ENCODE data around the gene CREG1.
"Not testable (repeated sequence)": the region's sequence is repeated elsewhere in the genome, so short reads cannot be mapped to it uniquely, and the experiment has no call there.

CREG1 gene

DNA sequence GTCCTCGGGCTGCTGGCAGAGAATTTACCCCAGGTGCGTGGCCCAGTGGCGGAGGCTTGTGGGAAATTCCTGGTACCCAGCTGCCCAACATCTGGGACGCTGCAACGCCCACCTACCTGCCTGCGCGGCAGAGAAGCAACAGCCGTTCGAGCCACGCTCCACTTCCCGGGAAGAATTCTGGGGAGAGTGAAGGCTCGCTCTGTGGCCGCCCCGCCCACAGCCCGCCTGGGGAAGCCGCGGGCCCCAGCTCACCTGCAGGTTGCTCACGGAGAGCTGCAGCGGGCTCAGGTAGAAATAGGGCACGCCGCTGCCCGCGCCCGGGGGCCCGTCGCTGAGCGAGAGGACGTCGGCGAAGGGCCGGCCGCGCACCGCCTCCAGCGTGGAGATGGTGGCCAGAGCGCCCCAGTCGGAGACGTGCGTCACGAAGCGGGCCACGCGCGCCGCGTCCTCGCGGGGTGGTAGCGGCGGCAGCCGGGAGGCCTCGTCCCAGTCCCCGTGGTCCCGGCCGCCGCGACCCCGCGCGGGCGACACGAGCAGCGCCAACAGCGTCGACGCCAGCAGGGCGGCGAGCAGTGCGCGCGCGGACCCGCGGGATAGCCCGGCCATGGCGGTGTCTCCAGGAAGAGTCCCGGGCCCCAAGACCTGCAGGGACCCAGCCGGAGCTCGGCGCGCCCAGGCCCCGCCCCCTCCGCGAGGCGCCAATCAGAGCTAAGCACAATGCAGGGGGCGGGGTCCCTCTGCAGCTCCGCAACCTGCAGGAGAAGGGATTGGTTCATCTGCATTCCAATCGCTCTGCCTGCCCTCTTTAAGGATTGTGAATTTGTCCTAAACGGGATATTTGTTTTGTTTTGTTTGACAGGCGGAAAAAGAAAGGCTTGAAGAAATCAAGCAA is at the start of gene CREG1:
TSS of gene CREG1 (minus strand) at position 627 of the 892 bp plus-strand sequence.
- DNase-seq (ENCODE audit: low read depth), result peak; percentile 93

DNA sequence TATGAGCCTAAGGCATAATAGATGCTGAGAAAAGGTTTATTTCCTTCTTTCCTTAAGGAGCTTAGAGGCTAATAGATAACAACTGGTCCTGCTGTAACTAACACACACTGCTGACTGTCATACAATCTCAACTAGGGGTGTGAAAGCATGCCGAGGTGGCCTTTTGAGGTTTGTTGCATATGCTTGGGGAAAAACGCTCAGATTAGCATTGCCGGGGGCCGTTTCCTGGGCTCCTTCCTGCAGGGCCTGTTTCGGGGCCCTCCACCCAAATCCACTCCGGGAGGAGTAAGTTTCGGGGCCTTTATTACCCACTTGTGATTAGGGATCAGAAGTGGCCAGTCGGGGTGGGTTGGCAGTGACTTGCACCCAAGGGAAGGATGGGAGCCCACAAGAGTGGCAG is 49.3 kb upstream of the CREG1 start:
- no peak for DNase-seq (ENCODE audit: low read depth)

DNA sequence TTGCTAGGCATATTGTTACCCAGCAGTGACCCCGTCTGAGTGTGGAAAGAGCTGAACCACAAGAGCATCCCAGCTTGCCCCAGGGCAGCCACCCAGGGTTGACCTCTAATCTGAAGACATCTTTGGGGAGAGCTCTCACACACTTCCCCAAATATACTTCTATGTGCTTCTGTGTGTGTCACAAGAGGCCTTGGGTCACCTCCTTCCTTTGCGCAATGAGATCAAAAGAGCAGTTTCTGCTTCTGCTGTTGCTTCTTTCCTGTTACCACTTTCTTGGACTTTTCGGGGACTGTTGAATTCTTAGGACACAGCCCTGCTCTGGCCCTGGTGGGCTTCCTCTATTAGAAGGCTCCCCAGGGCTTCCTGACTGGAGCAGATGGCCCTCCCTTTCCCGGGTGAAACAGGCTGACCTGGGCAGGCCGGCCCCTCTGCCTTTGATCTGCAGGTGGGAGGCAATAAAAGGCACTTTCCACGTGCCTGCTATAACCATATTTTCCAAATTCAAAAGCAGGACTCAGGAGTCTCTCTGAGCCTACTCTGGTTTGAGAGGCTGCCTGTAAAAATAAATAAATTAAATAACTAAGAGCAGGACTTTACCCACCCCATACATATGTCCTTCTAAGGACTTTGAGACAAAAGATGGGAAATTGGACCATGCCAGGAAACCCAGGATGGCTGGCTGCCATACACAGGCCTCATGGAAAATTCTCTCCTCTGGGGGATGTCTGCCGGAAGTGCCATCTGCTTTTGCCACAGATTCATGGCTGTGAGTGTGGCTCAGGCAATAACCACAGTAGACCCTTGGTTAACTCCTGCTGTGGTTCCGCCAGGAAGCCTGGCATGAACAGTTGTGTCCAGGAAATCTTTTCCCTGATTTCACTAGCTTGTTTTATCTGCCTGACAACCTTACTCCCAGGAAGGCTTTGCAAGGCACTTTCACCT is 48.2 kb upstream of the CREG1 start:
- no peak for DNase-seq (ENCODE audit: low read depth)

DNA sequence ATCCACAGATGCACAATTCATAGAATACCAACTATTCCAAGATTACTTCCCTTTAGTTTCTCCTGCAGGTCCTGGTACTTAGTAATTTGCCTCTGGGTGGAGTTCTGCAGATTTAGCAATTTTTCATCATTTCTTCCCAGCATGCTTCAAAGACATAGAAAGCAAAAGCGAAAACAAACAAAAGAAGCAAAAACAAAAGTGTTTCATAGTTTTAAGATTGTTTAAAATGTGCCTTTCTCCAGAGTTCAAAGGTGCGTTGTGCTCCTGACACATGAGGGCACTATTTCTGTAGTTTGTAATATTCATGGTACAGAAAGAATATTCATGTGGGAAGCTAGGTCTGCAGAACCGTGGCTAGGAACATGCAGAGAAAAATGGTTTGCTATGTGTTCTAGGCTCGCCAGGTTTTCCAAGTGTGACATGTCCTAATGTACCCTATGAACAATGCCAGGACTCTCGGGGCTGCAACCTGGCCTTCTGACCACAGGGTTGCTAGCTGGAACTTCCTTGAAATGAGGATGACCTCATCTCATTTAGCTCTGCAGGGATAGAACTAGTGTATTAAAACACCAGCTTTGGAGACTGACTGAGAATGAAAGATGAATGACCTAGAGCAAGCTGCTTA is 46.5 kb upstream of the CREG1 start:
- peak; percentile 46 for DNase-seq (ENCODE audit: low read depth)

DNA sequence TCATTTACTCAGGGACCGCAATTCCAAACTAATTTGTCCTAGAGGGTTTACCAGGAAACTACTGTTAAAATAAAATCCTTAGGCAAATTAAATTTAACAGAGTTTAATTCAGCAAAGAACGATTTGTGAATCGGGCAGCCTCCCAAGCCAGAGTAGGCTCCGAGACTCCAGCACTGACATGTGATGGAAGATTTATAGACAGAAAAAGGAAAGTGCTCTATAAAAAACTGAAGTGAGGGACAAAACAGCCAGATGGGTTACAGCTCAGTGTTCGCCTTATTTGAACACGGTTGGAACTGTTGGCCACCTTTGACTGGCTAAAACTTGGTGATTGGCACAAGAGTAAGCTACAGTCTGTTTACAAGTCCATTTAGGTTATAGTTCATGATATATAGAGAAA is 41.3 kb upstream of the CREG1 start:
- no peak for DNase-seq (ENCODE audit: low read depth)

DNA sequence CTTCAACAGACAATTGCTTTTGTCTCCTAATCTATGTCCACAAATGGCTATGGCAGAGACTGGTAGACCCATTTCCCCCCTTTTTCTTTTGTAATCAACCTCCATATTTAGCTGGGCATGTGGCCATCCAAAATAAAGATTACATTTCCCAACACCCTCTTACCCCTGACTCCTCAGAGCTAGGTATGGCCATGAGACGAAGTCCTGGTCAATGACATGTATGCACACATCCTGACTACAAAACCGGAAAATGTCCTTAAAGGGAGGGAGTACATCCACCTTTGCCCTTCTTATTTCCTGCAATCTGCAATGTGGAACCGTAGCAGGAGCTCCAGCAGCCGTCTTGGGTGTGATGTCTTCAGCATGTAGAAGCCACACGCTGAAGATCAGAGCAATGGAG is 40.3 kb upstream of the CREG1 start:
- no peak for DNase-seq (ENCODE audit: low read depth)

DNA sequence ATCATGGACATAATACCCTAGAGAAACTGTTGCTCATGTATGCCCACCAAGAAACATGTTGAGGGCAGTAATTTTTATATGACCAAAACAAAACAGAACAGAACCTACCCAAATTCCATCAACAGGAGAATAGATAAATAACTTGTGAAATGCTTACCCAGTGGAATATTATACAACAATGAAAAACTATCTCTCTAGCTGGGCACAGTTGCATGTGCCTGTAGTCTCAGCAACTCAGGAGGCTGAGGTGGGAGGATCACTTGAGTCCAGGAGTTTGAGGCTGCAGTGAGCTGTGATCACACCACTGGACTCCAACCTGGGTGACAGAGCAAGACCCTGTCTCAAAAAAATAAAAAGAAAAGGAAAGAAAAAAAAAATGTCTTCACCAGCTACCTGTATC is 38.9 kb upstream of the CREG1 start:
- no peak for DNase-seq (ENCODE audit: low read depth)

DNA sequence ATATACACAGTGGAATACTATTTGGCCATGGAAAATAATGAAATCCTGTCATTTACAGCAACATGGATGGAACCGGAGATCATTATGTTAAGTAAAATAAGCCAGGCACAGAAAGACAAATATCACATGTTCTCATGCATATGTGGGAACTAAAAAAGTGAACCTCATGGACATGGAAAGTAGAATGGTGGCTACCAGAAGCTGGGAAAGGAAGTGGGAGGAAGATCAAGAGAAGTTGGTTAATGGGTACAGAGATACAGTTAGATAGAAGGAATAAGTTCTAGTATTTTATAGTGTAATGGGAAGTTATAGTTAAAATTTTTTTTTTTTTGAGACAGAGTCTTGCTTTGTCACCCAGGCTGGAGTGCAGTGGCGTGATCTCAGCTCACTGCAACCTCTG is 34.8 kb upstream of the CREG1 start:
- DNase-seq (ENCODE audit: low read depth), result no peak

DNA sequence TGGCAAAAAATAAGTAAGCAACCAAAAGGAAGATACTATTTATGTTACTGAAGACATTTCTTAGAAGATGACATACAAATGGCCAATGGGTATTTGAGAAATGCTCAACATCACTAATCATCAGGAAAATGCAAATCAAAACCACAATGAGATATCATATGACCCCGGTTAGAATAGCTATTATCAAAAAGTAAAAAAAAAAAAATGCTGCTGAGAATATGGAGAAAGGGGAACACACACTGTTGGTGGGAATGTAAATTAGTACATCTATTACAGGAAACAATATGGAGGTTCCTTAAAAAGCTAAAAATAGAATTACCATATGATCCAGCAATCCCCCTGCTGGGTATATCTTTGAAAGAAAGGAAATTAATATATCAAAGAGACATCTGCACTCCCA is 34.3 kb upstream of the CREG1 start:
- no peak for DNase-seq (ENCODE audit: low read depth)

DNA sequence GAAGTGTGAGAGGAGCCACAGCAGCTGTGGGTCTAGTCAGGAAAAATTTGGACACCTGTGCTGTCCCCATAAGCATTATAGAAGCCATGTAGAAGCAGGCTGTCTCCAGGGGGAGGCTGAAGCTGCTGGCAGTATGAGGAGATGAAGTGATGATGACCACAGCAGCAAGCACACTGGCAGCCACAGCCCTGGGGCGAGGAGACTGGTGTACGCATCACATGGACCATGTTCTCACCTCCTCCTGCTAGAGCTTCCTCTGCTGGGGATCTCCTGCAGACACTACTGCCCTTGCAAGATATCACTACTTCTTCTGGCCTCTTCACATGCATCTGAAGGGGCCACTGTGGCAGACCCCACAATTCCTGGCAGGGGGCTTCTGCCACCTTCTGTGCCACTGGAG is 33.8 kb upstream of the CREG1 start:
- DNase-seq (ENCODE audit: low read depth), result no peak

DNA sequence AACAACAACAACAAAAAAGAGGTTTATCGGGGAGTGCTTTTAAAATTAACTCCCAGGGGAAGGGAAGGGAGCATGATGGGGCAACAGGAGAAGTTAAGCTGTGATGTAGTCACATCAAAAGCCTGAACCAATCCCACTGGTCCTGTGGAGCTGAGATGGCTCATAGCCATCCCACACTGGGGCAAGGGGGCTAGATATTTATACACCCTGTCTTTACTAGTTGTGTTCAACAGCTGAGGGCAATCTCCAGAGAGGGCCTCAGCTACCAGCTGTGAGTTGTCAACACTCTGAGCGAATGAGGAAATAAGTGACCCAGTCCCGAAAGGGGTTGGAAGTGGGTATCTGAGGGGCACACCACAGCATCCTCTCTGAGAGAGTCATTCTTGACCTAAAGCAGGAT is 31.0 kb upstream of the CREG1 start:
- no peak for DNase-seq (ENCODE audit: low read depth)

DNA sequence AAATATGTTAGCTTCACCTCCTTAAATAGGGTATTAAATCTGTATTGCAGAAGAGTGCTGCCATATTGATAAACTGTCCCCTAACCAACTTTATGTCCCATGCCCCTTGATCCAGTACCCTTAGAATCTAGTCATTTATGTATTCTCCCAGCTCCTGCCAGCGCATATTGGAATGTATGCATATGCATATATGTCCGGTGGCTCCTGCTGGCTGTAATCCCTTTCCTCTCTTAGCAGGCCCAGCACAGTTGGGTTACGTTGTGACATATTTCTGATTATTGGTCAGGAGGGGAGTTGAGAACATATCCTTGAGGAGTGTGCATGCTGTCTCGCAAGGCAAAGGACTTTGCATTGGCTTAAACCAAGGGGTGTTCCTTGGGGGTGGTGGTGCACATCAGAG is 29.2 kb upstream of the CREG1 start:
- no peak for DNase-seq (ENCODE audit: low read depth)

DNA sequence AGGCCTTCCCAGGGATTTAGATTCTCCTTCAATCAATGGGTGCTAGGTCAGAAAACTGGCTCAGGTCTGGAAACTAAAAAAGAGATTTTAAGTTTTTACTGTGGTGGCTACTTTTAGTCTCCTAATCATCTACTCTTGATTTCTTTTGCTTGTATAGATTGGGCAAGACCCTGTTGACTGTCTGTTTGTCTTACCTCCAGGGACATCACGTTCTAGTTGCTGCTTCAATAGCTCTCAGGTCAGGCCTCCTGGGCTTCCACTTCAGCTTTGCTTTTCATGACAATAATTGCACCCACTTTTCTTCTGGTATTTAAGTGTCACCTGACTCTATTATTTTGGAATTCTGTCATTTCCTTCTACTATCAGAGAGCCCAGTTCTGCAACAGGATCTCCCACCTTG is 28.5 kb upstream of the CREG1 start:
- DNase-seq (ENCODE audit: low read depth), result no peak

DNA sequence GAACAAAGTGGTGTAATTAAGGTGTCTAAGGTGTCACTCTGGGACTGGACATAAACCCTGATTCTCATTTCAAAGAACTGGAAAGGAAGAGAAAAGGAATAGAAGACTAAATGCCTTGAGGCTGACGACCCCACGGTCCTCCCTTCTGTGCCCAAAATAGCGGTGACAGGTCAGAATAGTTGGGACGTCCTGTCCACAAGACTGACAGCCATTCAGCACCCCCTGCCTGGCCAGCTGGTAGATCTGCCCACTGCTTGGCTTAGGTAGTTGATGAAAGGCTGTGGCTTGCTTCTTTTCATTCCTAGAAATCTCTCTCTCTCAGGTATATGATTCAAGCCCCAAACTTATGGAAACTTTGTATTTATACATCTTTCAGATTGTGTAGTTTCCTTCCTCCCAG is 26.4 kb upstream of the CREG1 start:
- DNase-seq (ENCODE audit: low read depth), result no peak

DNA sequence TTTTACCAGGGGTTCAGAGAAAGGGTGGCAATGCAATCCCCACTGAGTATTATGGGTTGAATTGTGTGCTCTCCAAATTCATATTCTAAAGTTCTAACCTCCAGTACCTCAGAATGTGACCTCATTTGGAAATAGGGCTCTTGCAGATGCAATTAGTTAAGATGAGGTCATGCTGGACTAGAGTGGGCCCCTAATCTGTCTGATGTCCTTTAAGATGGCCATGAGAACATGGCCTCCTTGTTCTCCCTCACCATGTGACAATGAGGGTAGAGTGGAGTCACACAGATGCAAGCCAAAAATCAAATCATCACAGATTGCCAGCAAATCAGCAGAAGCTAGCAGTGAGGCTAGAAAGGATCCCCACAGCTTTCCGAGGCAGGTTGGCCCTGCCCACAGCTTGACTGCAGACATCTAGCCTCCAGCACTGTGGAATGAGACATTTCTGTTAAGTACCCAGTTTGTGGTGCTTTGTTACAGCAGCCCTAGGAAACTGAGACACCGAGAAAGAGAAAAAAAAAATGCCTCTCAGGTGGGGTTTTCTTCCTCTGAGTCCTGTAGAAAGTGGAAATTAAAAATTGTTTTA is 25.5 kb upstream of the CREG1 start:
- DNase-seq (ENCODE audit: low read depth), result no peak

DNA sequence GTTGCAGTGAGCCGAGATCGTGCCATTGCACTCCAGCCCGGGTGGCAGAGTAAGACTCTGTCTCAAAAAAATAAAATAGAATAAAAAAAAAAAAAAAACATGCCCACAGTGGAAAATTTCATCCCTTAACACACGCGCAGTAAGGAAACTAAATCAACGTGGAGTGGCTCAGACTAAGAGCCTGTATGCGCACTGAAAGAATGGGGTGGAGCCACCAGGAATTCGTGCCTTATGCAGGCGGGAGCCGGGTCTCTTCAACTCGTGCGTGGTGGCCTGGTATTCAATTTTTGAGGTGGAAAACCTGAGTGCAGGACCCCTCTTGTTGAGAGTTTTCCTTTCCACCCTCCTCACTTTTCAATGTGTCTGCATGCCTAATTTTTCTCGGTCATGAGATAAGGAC is 22.1 kb upstream of the CREG1 start:
- DNase-seq (ENCODE audit: low read depth), result no peak

DNA sequence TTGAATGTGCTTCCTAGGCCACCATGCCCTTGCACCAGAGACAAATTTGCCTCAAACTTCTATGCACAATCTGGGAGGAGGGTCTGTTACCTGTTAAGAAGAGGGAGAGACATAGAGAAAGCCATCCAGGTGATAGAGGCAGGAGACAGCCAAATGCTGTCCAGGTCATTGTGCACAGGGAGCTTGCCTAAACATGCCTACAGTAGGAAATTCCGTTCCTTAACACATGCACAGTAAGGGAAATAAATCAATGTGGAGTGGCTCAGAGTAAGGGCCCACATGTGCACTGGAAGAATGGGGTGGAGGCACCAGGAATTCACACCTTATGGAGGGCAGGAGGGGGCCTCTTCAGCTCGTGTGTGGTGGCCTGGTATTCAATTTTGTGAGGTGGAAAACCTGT is 19.5 kb upstream of the CREG1 start:
- no peak for DNase-seq (ENCODE audit: low read depth)

DNA sequence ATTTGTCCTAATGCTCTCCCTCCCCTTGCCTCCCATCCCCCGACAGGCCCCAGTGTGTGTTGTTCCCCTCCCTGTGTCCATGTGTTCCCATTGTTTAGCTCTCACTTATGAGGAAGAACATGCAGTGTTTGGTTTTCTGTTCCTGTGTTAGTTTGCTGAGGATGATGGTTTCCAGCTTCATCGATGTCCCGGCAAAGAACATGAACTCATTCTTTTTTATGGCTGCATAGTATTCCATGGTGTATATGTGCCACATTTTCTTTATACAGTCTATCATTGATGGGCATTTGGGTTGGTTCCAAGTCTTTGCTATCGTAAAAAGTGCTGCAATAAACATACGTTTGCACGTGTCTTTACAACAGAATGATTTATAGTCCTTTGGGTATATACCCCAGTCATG is 17.1 kb upstream of the CREG1 start:
- not testable (repeated sequence) for DNase-seq (ENCODE audit: low read depth)

DNA sequence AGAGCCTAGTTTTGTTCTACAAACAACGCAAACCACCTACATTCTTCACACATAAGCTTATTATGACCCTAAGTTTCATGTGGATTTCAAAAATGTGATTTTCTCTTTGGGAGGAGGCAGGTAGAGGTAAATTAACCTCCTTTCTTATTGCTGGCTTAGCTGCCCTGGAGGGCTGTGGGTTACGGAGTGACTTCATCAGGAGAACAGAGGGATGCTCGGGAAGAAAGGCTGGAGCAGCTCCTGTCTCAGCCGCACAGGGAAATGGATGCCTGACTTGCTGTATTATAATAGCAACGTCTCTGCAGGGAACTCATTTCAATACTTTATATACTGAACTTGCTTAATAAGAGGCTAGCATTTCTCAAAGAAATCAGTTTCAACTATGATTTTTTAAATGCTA is 14.1 kb upstream of the CREG1 start:
- DNase-seq (ENCODE audit: low read depth), result no peak

DNA sequence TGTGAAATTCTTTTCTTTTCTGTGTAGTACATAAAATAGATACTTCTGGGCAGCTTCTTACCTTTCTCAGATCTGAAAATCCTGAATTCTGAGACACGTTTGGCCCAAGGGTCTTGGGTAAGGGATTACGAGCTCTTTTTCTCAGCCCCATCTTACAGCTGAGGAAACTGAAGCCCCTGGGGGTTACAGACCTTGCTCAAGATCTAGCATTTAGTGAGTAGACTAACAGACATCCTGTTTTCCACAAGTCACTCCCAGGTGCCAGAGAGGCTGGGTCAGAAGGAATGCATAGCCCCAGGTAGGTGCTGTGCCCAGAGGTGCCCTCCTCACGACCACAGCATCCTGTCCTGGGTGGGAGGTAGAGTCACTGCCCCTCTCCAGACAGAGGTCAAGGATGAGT is 13.2 kb upstream of the CREG1 start:
- DNase-seq (ENCODE audit: low read depth), result no peak

DNA sequence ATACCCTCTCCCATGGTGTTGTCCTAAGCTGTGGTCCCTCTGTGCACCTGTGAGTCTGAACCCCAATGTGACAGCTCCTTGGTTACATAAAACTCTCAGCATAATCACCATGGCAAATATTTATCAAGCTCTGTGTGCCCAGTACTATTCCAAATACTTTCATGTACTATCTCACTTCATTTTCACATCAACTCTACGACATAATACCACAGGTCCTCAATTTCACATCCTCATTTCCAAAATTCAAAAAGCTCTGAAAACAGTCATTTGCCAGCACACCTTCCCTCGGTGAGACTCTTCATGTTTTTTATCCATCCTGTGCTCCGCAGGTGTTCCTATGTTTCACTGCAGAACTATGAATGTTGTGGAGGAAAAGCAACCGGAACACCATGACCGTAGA is 12.4 kb upstream of the CREG1 start:
- no peak for DNase-seq (ENCODE audit: low read depth)

DNA sequence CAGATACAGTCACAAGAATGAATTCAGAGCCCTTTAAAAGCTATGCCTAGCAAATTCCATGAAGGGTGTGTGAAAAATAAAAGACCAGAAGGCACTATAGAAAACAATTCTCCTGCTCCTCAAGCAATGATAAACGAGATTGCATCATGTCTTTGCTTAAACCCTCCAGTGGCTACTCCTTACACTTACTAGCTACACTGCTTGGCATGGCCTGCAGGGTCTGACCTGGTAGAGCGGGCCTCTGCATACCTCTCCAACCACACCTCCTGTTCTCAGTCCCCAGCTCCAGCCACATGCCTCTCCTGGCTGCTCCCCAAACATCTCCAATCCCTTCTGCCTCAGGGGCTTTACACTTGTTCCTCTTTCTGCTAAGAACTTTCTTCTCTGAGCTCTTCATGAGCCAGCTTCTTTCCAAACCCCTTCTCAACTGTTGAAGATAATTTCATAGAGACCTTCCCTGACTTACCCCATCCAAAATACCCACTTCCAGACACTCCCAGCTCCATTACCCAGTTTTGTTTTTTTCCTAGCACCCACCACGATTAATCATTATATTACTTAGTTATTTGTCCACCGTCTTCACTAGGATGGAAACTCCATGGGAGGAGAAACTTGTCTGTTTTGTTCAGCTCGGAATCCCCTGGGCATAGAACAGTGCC is 11.2 kb upstream of the CREG1 start:
- DNase-seq (ENCODE audit: low read depth), result peak; percentile 17
